GM23338 (cell line): ENCODE measurements around the gene CUL7. TPM values are rescaled to one million over a fixed set of nuclear protein-coding genes. Genes with fewer than 3 reads are reported as not detected.

Source experiments
- ATAC-seq: fragments of 200-7000 bp; cut with Tn5 transposase; 3 replicates; pipeline ENCODE4 v1.9.1; 2020
- DNase-seq: peaks from one replicate; pipeline ENCODE4 v3.0.0-alpha.2; 2015; ENCODE audit warnings: low spot score
- H2AFZ ChIP-seq: fragments of 200-600 bp; sonication (generic); 2 replicates; pipeline ENCODE4 v1.8.0; 2016; ENCODE audit warnings: antibody characterized with exemption, mild to moderate bottlenecking, moderate library complexity
- H3F3A ChIP-seq: fragments of 200-600 bp; sonication (generic); replicated peaks from 2 replicates; pipeline ENCODE4 v1.8.0; 2017; ENCODE audit warnings: antibody characterized with exemption, mixed run types, low read depth
- H3K27ac ChIP-seq: fragments of 200-600 bp; sonication (generic); 2 replicates; pipeline ENCODE4 v1.6.1; 2016; ENCODE audit warnings: low read depth
- H3K27me3 ChIP-seq: fragments of 200-600 bp; sonication (generic); 2 replicates; pipeline ENCODE4 v1.8.0; 2016; ENCODE audit warnings: mild to moderate bottlenecking, mixed run types, moderate library complexity; ENCODE audit not compliant: insufficient read depth
- H3K36me3 ChIP-seq: fragments of 200-600 bp; sonication (generic); 2 replicates; pipeline ENCODE4 v1.8.0; 2016; ENCODE audit warnings: mild to moderate bottlenecking; ENCODE audit not compliant: insufficient read depth
- H3K4me1 ChIP-seq: fragments of 200-600 bp; sonication (generic); 2 replicates; pipeline ENCODE4 v1.8.0; 2016; ENCODE audit warnings: mild to moderate bottlenecking, moderate library complexity; ENCODE audit not compliant: insufficient read depth
- H3K4me2 ChIP-seq: fragments of 200-600 bp; sonication (generic); 2 replicates; pipeline ENCODE4 v1.7.1; 2017; ENCODE audit warnings: mixed run types
- H3K4me3 ChIP-seq: fragments of 200-600 bp; sonication (generic); 2 replicates; pipeline ENCODE4 v1.6.1; 2016; ENCODE audit warnings: mixed run types
- H3K79me2 ChIP-seq: fragments of 200-600 bp; sonication (generic); replicated peaks from 2 replicates; pipeline ENCODE4 v1.8.0; 2017; ENCODE audit warnings: mild to moderate bottlenecking; ENCODE audit not compliant: insufficient read depth
- H3K9me2 ChIP-seq: fragments of 200-600 bp; sonication (generic); 2 replicates; pipeline ENCODE4 v1.8.0; 2017; ENCODE audit not compliant: insufficient read depth
- H4K20me1 ChIP-seq: fragments of 200-600 bp; sonication (generic); replicated peaks from 2 replicates; pipeline ENCODE4 v1.8.0; 2017; ENCODE audit warnings: mild to moderate bottlenecking; ENCODE audit not compliant: insufficient read depth
- H3K27ac Mint-ChIP-seq: 2 replicates; pipeline ENCODE4 v1.8.0; 2020; ENCODE audit warnings: inconsistent platforms, mild to moderate bottlenecking, moderate library complexity, mixed read lengths
- H3K27me3 Mint-ChIP-seq: 3 replicates; pipeline ENCODE4 v1.8.0; 2022; ENCODE audit warnings: low read depth, mild to moderate bottlenecking, moderate library complexity, mixed read lengths, inconsistent platforms; ENCODE audit not compliant: insufficient read depth, poor library complexity
- H3K36me3 Mint-ChIP-seq: 3 replicates; pipeline ENCODE4 v1.8.0; 2021; ENCODE audit warnings: low read depth, mild to moderate bottlenecking, inconsistent platforms, moderate library complexity, mixed read lengths
- H3K4me1 Mint-ChIP-seq: 3 replicates; pipeline ENCODE4 v1.8.0; 2020; ENCODE audit warnings: mild to moderate bottlenecking, inconsistent platforms, mixed read lengths
- H3K4me3 Mint-ChIP-seq: 3 replicates; pipeline ENCODE4 v1.8.0; 2021; ENCODE audit warnings: moderate library complexity, mild to moderate bottlenecking, inconsistent platforms, mixed read lengths
- H3K9me3 Mint-ChIP-seq: 3 replicates; pipeline ENCODE4 v1.8.0; 2020; ENCODE audit warnings: moderate library complexity, mild to moderate bottlenecking, inconsistent platforms, mixed read lengths
- CREB1 ChIP-seq: fragments of 250-450 bp; sonication (Bioruptor Pico); IDR thresholded peaks from 2 replicates; pipeline ENCODE4 v1.5.0; 2020; ENCODE audit warnings: low read depth, mild to moderate bottlenecking, moderate library complexity
- EZH2phosphoT487 ChIP-seq: fragments of 200-600 bp; sonication (generic); IDR thresholded peaks from one replicate; pipeline ENCODE4 v1.8.1; 2018; ENCODE audit warnings: antibody characterized with exemption; ENCODE audit not compliant: unreplicated experiment
- NANOG ChIP-seq: IDR thresholded peaks from 2 replicates; pipeline ENCODE4 v1.6.1; 2016; ENCODE audit warnings: antibody characterized with exemption, borderline replicate concordance
- POLR2AphosphoS5 ChIP-seq: IDR thresholded peaks from 2 replicates; pipeline ENCODE4 v1.6.1; 2016; ENCODE audit warnings: antibody characterized with exemption, low read depth
- STAT1 ChIP-seq: IDR thresholded peaks from one replicate; pipeline ENCODE4 v1.6.1; 2016; ENCODE audit warnings: antibody characterized with exemption; ENCODE audit not compliant: unreplicated experiment
- ZNF114 ChIP-seq: fragments of 250-450 bp; sonication (Bioruptor Pico); IDR thresholded peaks from 2 replicates; pipeline ENCODE4 v1.5.0; 2020; ENCODE audit warnings: mild to moderate bottlenecking, moderate library complexity
- polyA plus RNA-seq: library from polyadenylated mRNA; unstranded; fragments of >200 nt; fragmentation: Nextera tagmentation; extraction: Ambion mirVana; gene quantifications from 2 replicates; pipeline ENCODE4 v1.2.1, GENCODE V29; 2016
- total RNA-seq: library from RNA; depleted of rRNA; stranded (reverse); fragments of >200 nt; shearing (Covaris generic); gene quantifications from 2 replicates; pipeline ENCODE4 v1.2.3, GENCODE V29; 2014
- TF ChIP-seq, protein P1 (sequence below): fragments of 250-450 bp; sonication (Bioruptor Pico); IDR thresholded peaks from 2 replicates; pipeline ENCODE4 v1.5.0; 2020; ENCODE audit warnings: mild to moderate bottlenecking, moderate library complexity
- TF ChIP-seq, protein P2 (sequence below): IDR thresholded peaks from 2 replicates; pipeline ENCODE4 v1.6.1; 2016; ENCODE audit warnings: antibody characterized with exemption
- TF ChIP-seq, protein P3 (sequence below): IDR thresholded peaks from one replicate; pipeline ENCODE4 v1.6.1; 2018; ENCODE audit warnings: antibody characterized with exemption; ENCODE audit not compliant: unreplicated experiment
- TF ChIP-seq, protein P4 (sequence below), 2 experiments: fragments of 200-600 bp in 1 of 2; sonication (generic) in 1 of 2; conservative IDR thresholded peaks; 2 replicates each; pipeline versions ENCODE4 v1.5.1 to v1.6.1; 2016 to 2017; ENCODE audit warnings: antibody characterized with exemption in 2 of 2, low read depth in 2 of 2, mild to moderate bottlenecking in 2 of 2, moderate library complexity in 1 of 2

The CUL7 gene
- total and polyA plus RNA-seq, 2 experiments from 2014 or later = 3.4 to 13.2 TPM

DNA sequence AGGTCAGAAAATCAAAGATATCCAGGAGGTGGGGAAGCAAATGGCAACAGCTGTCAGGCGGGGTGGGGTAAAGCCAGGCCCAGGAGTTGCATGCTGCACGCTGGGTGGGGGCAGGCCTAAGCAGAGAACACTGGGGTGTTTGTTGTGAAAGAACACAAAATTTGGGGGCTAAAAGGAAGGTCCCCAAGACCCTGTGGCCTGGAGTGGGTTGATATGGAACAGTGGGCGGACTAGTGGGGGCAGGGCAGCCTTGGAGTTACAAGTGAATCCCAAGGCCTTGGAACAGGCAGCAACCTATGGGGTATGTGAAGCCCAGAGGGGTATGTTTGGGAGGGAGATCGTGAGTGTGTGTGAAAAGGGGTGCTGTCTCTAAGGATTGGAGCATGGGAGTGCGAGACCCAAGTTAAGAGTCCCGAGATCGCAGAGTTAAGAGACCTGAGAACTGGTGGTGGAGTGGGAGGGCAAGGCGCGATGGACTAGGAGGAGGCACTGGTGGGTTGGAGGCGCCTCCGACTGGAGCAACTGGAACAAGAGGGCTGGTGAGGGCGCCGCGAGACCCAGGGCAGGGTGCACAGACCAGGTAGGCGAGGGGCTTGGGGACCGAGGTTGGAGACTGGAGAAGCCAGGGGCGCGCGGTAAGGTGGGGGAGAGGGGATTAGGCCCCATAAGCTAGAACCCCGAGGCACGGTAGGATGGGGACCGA, 658 bp downstream of the CUL7 start (continued):
- TF ChIP-seq, protein P1, sequence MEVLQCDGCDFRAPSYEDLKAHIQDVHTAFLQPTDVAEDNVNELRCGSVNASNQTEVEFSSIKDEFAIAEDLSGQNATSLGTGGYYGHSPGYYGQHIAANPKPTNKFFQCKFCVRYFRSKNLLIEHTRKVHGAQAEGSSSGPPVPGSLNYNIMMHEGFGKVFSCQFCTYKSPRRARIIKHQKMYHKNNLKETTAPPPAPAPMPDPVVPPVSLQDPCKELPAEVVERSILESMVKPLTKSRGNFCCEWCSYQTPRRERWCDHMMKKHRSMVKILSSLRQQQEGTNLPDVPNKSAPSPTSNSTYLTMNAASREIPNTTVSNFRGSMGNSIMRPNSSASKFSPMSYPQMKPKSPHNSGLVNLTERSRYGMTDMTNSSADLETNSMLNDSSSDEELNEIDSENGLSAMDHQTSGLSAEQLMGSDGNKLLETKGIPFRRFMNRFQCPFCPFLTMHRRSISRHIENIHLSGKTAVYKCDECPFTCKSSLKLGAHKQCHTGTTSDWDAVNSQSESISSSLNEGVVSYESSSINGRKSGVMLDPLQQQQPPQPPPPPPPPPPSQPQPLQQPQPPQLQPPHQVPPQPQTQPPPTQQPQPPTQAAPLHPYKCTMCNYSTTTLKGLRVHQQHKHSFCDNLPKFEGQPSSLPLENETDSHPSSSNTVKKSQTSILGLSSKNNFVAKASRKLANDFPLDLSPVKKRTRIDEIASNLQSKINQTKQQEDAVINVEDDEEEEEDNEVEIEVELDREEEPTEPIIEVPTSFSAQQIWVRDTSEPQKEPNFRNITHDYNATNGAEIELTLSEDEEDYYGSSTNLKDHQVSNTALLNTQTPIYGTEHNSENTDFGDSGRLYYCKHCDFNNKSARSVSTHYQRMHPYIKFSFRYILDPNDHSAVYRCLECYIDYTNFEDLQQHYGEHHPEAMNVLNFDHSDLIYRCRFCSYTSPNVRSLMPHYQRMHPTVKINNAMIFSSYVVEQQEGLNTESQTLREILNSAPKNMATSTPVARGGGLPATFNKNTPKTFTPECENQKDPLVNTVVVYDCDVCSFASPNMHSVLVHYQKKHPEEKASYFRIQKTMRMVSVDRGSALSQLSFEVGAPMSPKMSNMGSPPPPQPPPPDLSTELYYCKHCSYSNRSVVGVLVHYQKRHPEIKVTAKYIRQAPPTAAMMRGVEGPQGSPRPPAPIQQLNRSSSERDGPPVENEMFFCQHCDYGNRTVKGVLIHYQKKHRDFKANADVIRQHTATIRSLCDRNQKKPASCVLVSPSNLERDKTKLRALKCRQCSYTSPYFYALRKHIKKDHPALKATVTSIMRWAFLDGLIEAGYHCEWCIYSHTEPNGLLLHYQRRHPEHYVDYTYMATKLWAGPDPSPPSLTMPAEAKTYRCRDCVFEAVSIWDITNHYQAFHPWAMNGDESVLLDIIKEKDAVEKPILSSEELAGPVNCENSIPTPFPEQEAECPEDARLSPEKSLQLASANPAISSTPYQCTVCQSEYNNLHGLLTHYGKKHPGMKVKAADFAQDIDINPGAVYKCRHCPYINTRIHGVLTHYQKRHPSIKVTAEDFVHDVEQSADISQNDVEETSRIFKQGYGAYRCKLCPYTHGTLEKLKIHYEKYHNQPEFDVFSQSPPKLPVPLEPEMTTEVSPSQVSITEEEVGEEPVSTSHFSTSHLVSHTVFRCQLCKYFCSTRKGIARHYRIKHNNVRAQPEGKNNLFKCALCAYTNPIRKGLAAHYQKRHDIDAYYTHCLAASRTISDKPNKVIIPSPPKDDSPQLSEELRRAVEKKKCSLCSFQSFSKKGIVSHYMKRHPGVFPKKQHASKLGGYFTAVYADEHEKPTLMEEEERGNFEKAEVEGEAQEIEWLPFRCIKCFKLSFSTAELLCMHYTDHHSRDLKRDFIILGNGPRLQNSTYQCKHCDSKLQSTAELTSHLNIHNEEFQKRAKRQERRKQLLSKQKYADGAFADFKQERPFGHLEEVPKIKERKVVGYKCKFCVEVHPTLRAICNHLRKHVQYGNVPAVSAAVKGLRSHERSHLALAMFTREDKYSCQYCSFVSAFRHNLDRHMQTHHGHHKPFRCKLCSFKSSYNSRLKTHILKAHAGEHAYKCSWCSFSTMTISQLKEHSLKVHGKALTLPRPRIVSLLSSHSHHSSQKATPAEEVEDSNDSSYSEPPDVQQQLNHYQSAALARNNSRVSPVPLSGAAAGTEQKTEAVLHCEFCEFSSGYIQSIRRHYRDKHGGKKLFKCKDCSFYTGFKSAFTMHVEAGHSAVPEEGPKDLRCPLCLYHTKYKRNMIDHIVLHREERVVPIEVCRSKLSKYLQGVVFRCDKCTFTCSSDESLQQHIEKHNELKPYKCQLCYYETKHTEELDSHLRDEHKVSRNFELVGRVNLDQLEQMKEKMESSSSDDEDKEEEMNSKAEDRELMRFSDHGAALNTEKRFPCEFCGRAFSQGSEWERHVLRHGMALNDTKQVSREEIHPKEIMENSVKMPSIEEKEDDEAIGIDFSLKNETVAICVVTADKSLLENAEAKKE = no peak
- no peak for TF ChIP-seq CREB1

DNA sequence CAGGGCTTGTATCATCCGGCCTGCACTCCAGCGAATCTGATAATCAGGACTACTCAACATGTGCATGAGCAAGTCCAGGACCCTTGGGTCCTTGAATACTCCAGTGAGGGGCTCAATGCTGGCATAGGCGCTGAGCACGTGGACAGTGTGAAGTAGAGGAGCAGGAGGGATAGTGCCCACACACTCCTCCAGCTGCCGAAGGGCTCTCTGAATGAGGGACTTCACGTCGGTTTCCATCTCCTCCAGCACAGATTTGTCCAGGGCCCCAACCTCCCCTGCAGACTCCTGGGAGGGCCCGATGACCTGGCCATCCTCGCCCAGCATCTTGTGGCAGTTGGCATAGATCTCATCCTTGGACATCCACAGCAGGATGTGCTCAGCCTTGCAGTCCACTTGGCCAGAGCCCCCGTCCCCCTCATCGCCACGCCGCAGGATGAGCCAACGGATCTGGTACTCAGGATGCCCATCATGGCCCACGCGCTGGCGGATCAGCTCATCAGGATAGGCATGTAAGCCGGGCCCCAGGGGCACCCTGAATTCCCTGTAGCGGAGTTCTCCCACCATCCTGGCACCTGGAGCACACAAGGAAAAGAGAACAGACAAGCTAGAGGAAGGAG, 1.3 kb downstream of the CUL7 start:
- Histone ChIP-seq H3K4me3 (peak overlapping the region; percentile 88), H4K20me1 (no peaks in the 10 kb centered on the region), H3F3A (peaks cover 13% of the 10 kb centered on the region; the same call in 1 of the 2 replicates), H3K36me3 (peaks cover 2% of the 10 kb centered on the region; the same call in 1 of the 2 replicates), H3K79me2 (peaks cover 7% of the 10 kb centered on the region), H3K4me2 (peak overlapping the region; percentile 97), H2AFZ (peak overlapping the region; percentile 83), H3K9me2 (no peaks in the 10 kb centered on the region), H3K27me3 (no peaks in the 10 kb centered on the region), H3K27ac (peak overlapping the region; percentile 89), H3K4me1 (peaks cover 8% of the 10 kb centered on the region)
- Mint-ChIP-seq H3K27me3 (peaks cover 8% of the 10 kb centered on the region), H3K4me1 (peaks cover 35% of the 10 kb centered on the region), H3K9me3 (no peaks in the 10 kb centered on the region; the same call in 2 of the 3 replicates), H3K27ac (peak overlapping the region; percentile 95), H3K36me3 (peaks cover 40% of the 10 kb centered on the region), H3K4me3 (peak overlapping the region; percentile 87)
- DNase-seq (no peak), ATAC-seq (no peak)
- no peak for TF ChIP-seq CREB1
- TF ChIP-seq, protein P2, sequence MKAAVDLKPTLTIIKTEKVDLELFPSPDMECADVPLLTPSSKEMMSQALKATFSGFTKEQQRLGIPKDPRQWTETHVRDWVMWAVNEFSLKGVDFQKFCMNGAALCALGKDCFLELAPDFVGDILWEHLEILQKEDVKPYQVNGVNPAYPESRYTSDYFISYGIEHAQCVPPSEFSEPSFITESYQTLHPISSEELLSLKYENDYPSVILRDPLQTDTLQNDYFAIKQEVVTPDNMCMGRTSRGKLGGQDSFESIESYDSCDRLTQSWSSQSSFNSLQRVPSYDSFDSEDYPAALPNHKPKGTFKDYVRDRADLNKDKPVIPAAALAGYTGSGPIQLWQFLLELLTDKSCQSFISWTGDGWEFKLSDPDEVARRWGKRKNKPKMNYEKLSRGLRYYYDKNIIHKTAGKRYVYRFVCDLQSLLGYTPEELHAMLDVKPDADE = no peak
- TF ChIP-seq, protein P3, sequence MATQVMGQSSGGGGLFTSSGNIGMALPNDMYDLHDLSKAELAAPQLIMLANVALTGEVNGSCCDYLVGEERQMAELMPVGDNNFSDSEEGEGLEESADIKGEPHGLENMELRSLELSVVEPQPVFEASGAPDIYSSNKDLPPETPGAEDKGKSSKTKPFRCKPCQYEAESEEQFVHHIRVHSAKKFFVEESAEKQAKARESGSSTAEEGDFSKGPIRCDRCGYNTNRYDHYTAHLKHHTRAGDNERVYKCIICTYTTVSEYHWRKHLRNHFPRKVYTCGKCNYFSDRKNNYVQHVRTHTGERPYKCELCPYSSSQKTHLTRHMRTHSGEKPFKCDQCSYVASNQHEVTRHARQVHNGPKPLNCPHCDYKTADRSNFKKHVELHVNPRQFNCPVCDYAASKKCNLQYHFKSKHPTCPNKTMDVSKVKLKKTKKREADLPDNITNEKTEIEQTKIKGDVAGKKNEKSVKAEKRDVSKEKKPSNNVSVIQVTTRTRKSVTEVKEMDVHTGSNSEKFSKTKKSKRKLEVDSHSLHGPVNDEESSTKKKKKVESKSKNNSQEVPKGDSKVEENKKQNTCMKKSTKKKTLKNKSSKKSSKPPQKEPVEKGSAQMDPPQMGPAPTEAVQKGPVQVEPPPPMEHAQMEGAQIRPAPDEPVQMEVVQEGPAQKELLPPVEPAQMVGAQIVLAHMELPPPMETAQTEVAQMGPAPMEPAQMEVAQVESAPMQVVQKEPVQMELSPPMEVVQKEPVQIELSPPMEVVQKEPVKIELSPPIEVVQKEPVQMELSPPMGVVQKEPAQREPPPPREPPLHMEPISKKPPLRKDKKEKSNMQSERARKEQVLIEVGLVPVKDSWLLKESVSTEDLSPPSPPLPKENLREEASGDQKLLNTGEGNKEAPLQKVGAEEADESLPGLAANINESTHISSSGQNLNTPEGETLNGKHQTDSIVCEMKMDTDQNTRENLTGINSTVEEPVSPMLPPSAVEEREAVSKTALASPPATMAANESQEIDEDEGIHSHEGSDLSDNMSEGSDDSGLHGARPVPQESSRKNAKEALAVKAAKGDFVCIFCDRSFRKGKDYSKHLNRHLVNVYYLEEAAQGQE = no peak
- TF ChIP-seq NANOG = no peak
- TF ChIP-seq EZH2phosphoT487 = no peak
- no peak for TF ChIP-seq STAT1
- no peak for TF ChIP-seq ZNF114
- TF ChIP-seq, protein P4, sequence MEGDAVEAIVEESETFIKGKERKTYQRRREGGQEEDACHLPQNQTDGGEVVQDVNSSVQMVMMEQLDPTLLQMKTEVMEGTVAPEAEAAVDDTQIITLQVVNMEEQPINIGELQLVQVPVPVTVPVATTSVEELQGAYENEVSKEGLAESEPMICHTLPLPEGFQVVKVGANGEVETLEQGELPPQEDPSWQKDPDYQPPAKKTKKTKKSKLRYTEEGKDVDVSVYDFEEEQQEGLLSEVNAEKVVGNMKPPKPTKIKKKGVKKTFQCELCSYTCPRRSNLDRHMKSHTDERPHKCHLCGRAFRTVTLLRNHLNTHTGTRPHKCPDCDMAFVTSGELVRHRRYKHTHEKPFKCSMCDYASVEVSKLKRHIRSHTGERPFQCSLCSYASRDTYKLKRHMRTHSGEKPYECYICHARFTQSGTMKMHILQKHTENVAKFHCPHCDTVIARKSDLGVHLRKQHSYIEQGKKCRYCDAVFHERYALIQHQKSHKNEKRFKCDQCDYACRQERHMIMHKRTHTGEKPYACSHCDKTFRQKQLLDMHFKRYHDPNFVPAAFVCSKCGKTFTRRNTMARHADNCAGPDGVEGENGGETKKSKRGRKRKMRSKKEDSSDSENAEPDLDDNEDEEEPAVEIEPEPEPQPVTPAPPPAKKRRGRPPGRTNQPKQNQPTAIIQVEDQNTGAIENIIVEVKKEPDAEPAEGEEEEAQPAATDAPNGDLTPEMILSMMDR (conservative IDR thresholded peaks at IDR 0.05; ENCODE audit: low read depth in 2 of 2) = no peak
- TF ChIP-seq POLR2AphosphoS5 = no peak
